Neural progenitor cell (in vitro differentiated cells): ENCODE results near the gene PRDM11.

Experiments used
- EZH2 ChIP-seq: fragments of 200-600 bp; sonication (generic); IDR thresholded peaks from 2 replicates; pipeline ENCODE4 v1.6.1; 2017; ENCODE audit warnings: antibody characterized with exemption, mild to moderate bottlenecking, moderate library complexity
- TF ChIP-seq, protein P1 (sequence below): fragments of 200-600 bp; sonication (generic); IDR thresholded peaks from 2 replicates; pipeline ENCODE4 v1.5.1; 2017; ENCODE audit warnings: antibody characterized with exemption, mild to moderate bottlenecking

DNA sequence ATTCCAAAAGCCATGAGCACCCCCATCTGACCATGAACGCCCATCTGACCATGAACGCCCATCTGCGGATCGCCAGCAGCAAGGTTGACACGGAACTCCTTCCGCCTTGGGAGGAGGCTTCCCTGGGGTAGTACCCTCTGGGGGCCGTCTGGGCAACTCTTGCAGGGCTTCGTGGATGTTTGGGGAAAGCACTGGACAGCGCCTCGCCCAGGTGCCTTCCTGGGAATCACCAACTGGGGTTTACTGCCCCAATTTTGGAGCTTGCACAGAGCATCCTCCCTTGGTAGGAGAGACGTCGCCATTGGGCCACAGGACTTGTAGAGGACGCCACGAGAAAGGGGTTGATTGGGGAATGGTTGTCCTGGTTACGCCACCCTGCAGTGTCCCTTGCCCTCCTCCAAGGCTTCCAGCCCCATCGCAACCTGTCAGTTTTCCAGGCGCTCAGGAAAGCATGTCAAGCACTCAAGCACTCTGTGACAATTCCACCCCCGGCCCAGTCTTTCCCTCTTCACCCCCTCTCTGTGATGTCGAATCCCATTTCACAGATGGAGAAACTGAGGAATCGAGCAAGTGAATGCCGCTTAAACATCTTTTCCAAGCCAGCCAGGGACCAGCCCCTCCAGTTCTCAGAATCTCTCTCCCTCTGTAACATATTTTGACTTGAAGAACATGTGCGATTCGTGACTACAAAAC, 914 bp upstream of the PRDM11 start:
- TF ChIP-seq, protein P1, sequence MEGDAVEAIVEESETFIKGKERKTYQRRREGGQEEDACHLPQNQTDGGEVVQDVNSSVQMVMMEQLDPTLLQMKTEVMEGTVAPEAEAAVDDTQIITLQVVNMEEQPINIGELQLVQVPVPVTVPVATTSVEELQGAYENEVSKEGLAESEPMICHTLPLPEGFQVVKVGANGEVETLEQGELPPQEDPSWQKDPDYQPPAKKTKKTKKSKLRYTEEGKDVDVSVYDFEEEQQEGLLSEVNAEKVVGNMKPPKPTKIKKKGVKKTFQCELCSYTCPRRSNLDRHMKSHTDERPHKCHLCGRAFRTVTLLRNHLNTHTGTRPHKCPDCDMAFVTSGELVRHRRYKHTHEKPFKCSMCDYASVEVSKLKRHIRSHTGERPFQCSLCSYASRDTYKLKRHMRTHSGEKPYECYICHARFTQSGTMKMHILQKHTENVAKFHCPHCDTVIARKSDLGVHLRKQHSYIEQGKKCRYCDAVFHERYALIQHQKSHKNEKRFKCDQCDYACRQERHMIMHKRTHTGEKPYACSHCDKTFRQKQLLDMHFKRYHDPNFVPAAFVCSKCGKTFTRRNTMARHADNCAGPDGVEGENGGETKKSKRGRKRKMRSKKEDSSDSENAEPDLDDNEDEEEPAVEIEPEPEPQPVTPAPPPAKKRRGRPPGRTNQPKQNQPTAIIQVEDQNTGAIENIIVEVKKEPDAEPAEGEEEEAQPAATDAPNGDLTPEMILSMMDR: no peak
- TF ChIP-seq EZH2: no peak
